ENCODE data around the gene HUS1.
"Not testable (repeated sequence)": the region's sequence is repeated elsewhere in the genome, so short reads cannot be mapped to it uniquely, and the experiment has no call there.

The HUS1 gene

GRCh38 chr7:47988496-47989386, 9.3 kb upstream of the HUS1 start:
- no peak overlapping the region for H3K4me2 ChIP-seq
- H3K36me3 ChIP-seq = no peaks in the 10 kb centered on the region
- no peak for TF ChIP-seq Cebpa-rat (IDR thresholded peaks at IDR 0.05)
- no peaks in the 10 kb centered on the region for H3K27me3 ChIP-seq
- no peaks in the 10 kb centered on the region for H3K9me3 ChIP-seq (replicated peaks in 1 of 11)
- H3K27ac ChIP-seq = no peak overlapping the region
- no peak overlapping the region for H3K9ac ChIP-seq
- H4K20me1 ChIP-seq = no peaks in the 10 kb centered on the region
- no peak overlapping the region for H3K4me3 ChIP-seq
- peaks cover 11 to 19% (median 15%) of the 10 kb centered on the region in 10 experiments; a peak in 19 of 20 replicates for H3K4me1 ChIP-seq

- no peak overlapping the region for H3K4me2 ChIP-seq
- H3K27me3 ChIP-seq = no peaks in the 10 kb centered on the region
- TF ChIP-seq Cebpa-rat (IDR thresholded peaks at IDR 0.05) = no peak
- H3K4me1 ChIP-seq = peaks cover 11 to 18% (median 12%) of the 10 kb centered on the region in 10 experiments
- no peak overlapping the region for H3K9ac ChIP-seq
- peaks cover 7 to 10% (median 8%) of the 10 kb centered on the region in 11 experiments for H3K36me3 ChIP-seq
- H4K20me1 ChIP-seq = no peaks in the 10 kb centered on the region
- H3K9me3 ChIP-seq (replicated peaks in 1 of 11) = no peaks in the 10 kb centered on the region
- H3K4me3 ChIP-seq = no peak overlapping the region
- H3K27ac ChIP-seq = no peak overlapping the region
Observed at GRCh38 chr7:47982610-47983009, 3.2 kb upstream of the HUS1 start.

- not testable (repeated sequence) for H3K9me3 ChIP-seq (replicated peaks in 1 of 11); H3K27me3 ChIP-seq; H3K4me3 ChIP-seq; H4K20me1 ChIP-seq; H3K4me2 ChIP-seq; H3K27ac ChIP-seq; H3K9ac ChIP-seq
- Histone ChIP-seq H3K36me3 (peaks cover 27 to 29% (median 27%) of the 10 kb centered on the region in 11 experiments), H3K4me1 (peaks cover 11 to 21% (median 14%) of the 10 kb centered on the region in 10 experiments)
Observed at GRCh38 chr7:47980648-47981047, 1.2 kb upstream of the HUS1 start.

- no peaks in the 10 kb centered on the region for H3K9me3 ChIP-seq (replicated peaks in 1 of 11)
- H3K9ac ChIP-seq = peak overlapping the region; percentile 80 to 89 (median 85); a peak in 18 of 22 replicates
- H3K36me3 ChIP-seq = peaks cover 35 to 38% (median 36%) of the 10 kb centered on the region in 11 experiments
- H3K4me1 ChIP-seq = peaks cover 11 to 21% (median 14%) of the 10 kb centered on the region in 10 experiments
- no peak for TF ChIP-seq Cebpa-rat (IDR thresholded peaks at IDR 0.05)
- H4K20me1 ChIP-seq = no peaks in the 10 kb centered on the region
- peak overlapping the region; percentile 75 to 92 (median 86); a peak in 21 of 22 replicates for H3K27ac ChIP-seq
- no peaks in the 10 kb centered on the region for H3K27me3 ChIP-seq
- peak overlapping the region; percentile 14 to 97 (median 61); a peak in 16 of 22 replicates for H3K4me2 ChIP-seq
- peak overlapping the region; percentile 71 to 86 (median 75); a peak in 18 of 20 replicates for H3K4me3 ChIP-seq
Observed at GRCh38 chr7:47979832-47980181, 392 bp upstream of the HUS1 start.

GRCh38 chr7:47978790-47979144, 648 bp downstream of the HUS1 start:
- Histone ChIP-seq H3K9ac (peak overlapping the region; percentile 80 to 89 (median 85)), H3K27me3 (no peaks in the 10 kb centered on the region), H3K9me3 (replicated peaks in 1 of 11) (no peaks in the 10 kb centered on the region), H3K36me3 (peaks cover 46 to 48% (median 46%) of the 10 kb centered on the region in 11 experiments), H3K27ac (peak overlapping the region; percentile 75 to 92 (median 86)), H4K20me1 (no peaks in the 10 kb centered on the region), H3K4me3 (peak overlapping the region; percentile 71 to 86 (median 75)), H3K4me1 (peaks cover 11 to 21% (median 14%) of the 10 kb centered on the region in 10 experiments), H3K4me2 (peak overlapping the region; percentile 77 to 100 (median 94))
- TF ChIP-seq Cebpa-rat (IDR thresholded peaks at IDR 0.05) = no peak

- Histone ChIP-seq H3K27ac (no peak overlapping the region), H3K9ac (no peak overlapping the region), H3K4me1 (peaks cover 25 to 62% (median 36%) of the 10 kb centered on the region in 10 experiments), H3K36me3 (peaks cover 59 to 86% (median 76%) of the 10 kb centered on the region in 11 experiments), H3K4me3 (no peak overlapping the region), H4K20me1 (peaks cover 0 to 6% (median 0%) of the 10 kb centered on the region in 11 experiments; a peak in 4 of 22 replicates), H3K9me3 (replicated peaks in 1 of 11) (no peaks in the 10 kb centered on the region), H3K27me3 (no peaks in the 10 kb centered on the region), H3K4me2 (no peak overlapping the region)
- no peak for TF ChIP-seq Cebpa-rat (IDR thresholded peaks at IDR 0.05)
Observed at GRCh38 chr7:47973739-47974138, 5.7 kb downstream of the HUS1 start.

GRCh38 chr7:47970761-47971160, 8.7 kb downstream of the HUS1 start:
- Histone ChIP-seq H3K27ac (peak overlapping the region; percentile 8 to 93 (median 66); a peak in 18 of 22 replicates), H3K4me3 (peak overlapping the region in 2 of 10 experiments; percentile 6 to 17; a peak in 1 of 20 replicates), H3K27me3 (no peaks in the 10 kb centered on the region), H3K36me3 (peaks cover 63 to 90% (median 79%) of the 10 kb centered on the region in 11 experiments), H3K9me3 (replicated peaks in 1 of 11) (no peaks in the 10 kb centered on the region), H4K20me1 (peaks cover 2 to 17% (median 7%) of the 10 kb centered on the region in 11 experiments; a peak in 10 of 22 replicates), H3K9ac (peak overlapping the region in 6 of 11 experiments; percentile 10 to 81 (median 58); a peak in 12 of 22 replicates), H3K4me2 (peak overlapping the region in 8 of 11 experiments; percentile 37 to 89 (median 66); a peak in 16 of 22 replicates), H3K4me1 (peaks cover 17 to 43% (median 27%) of the 10 kb centered on the region in 10 experiments)
- TF ChIP-seq Cebpa-rat (IDR thresholded peaks at IDR 0.05) = no peak

- H3K9ac ChIP-seq = peak overlapping the region in 7 of 11 experiments; percentile 0 to 52 (median 33); a peak in 8 of 22 replicates
- no peaks in the 10 kb centered on the region for H3K9me3 ChIP-seq (replicated peaks in 1 of 11)
- H3K4me3 ChIP-seq = no peak overlapping the region
- peaks cover 4 to 25% (median 7%) of the 10 kb centered on the region in 11 experiments; a peak in 10 of 22 replicates for H4K20me1 ChIP-seq
- peak overlapping the region; percentile 8 to 93 (median 55); a peak in 17 of 22 replicates for H3K27ac ChIP-seq
- no peaks in the 10 kb centered on the region for H3K27me3 ChIP-seq
- TF ChIP-seq Cebpa-rat (IDR thresholded peaks at IDR 0.05) = no peak
- H3K4me1 ChIP-seq = peaks cover 17 to 43% (median 27%) of the 10 kb centered on the region in 10 experiments
- H3K36me3 ChIP-seq = peaks cover 63 to 90% (median 79%) of the 10 kb centered on the region in 11 experiments
- H3K4me2 ChIP-seq = peak overlapping the region in 10 of 11 experiments; percentile 23 to 79 (median 60); a peak in 17 of 22 replicates
Observed at GRCh38 chr7:47968847-47969774, 10.3 kb downstream of the HUS1 start.
